Fibroblast of lung (primary cell): Measurements from ENCODE around the gene OLR1. TPM values are rescaled to one million over a fixed set of nuclear protein-coding genes. Genes with fewer than 3 reads are reported as not detected.

Experiments
- DNase-seq, 2 donors: peaks; one replicate each; pipeline versions ENCODE4 v3.0.0 to v3.0.0-alpha.2; 2010; ENCODE audit warnings: low read depth in 2 of 2
- H2AFZ ChIP-seq: 2 replicates; pipeline ENCODE4 v1.5.1; 2012; ENCODE audit warnings: low read length, control low read depth, inconsistent platforms
- H3K27ac ChIP-seq: 2 replicates; pipeline ENCODE4 v1.5.1; 2011; ENCODE audit warnings: low read length, control low read depth; ENCODE audit not compliant: insufficient read depth
- H3K27me3 ChIP-seq: 2 replicates; pipeline ENCODE4 v1.5.1; 2011; ENCODE audit warnings: mild to moderate bottlenecking, low read length; ENCODE audit not compliant: control insufficient read depth, insufficient read depth
- H3K36me3 ChIP-seq: 2 replicates; pipeline ENCODE4 v1.5.1; 2011; ENCODE audit warnings: low read length; ENCODE audit not compliant: control insufficient read depth, insufficient read depth
- H3K4me1 ChIP-seq: 2 replicates; pipeline ENCODE4 v1.5.1; 2011; ENCODE audit warnings: low read length; ENCODE audit not compliant: control insufficient read depth, insufficient read depth; ENCODE audit errors: extremely low read depth
- H3K4me2 ChIP-seq: 2 replicates; pipeline ENCODE4 v1.5.1; 2011; ENCODE audit warnings: low read length, control low read depth; ENCODE audit not compliant: insufficient read depth; ENCODE audit errors: extremely low read depth
- H3K4me3 ChIP-seq, 4 experiments: fragments of 200-600 bp in 1 of 4; sonication (generic) in 1 of 4; replicated peaks in 1 of 4; 2 replicates each; pipeline ENCODE4 v1.5.1; 2011 to 2016; ENCODE audit warnings: low read length in 4 of 4, low read depth in 3 of 4, mild to moderate bottlenecking in 3 of 4, control low read depth in 2 of 4, inconsistent platforms in 1 of 4, mixed read lengths in 1 of 4; ENCODE audit not compliant: insufficient read depth in 1 of 4; ENCODE audit errors: control extremely low read depth in 1 of 4
- H3K79me2 ChIP-seq: 2 replicates; pipeline ENCODE4 v1.5.1; 2012; ENCODE audit warnings: mild to moderate bottlenecking, low read length, inconsistent platforms; ENCODE audit not compliant: control insufficient read depth, insufficient read depth
- H3K9ac ChIP-seq: 2 replicates; pipeline ENCODE4 v1.5.1; 2011; ENCODE audit warnings: mild to moderate bottlenecking, low read length, control low read depth; ENCODE audit not compliant: insufficient read depth
- H3K9me3 ChIP-seq: 2 replicates; pipeline ENCODE4 v1.5.1; 2012; ENCODE audit warnings: low read depth, low read length; ENCODE audit not compliant: control insufficient read depth, insufficient read depth
- H4K20me1 ChIP-seq: 2 replicates; pipeline ENCODE4 v1.5.1; 2011; ENCODE audit warnings: low read length; ENCODE audit not compliant: control insufficient read depth, insufficient read depth; ENCODE audit errors: extremely low read depth
- EZH2 ChIP-seq: IDR thresholded peaks from 2 replicates; pipeline ENCODE4 v1.5.1; 2012; ENCODE audit warnings: low read length, control low read depth, mild to moderate bottlenecking; ENCODE audit errors: missing control alignments
- polyA plus RNA-seq, 2 donors: library from polyadenylated mRNA; depleted of rRNA in 1 of 2; stranded (reverse) in 1 of 2; unstranded in 1 of 2; fragments of >200 nt; gene quantifications; 2 replicates each; pipeline ENCODE4 v1.2.1, GENCODE V29; 2011 to 2012; ENCODE audit warnings: missing spikeins in 1 of 2
- total RNA-seq: library from RNA; depleted of rRNA; stranded (reverse); fragments of >200 nt; gene quantifications from 2 replicates; pipeline ENCODE4 v1.2.1, GENCODE V29; 2014
- TF ChIP-seq, protein P1 (sequence below), 2 donors: IDR thresholded peaks in 1 of 2; conservative IDR thresholded peaks in 1 of 2; 1 replicate in 1 of 2; 2 replicates in 1 of 2; pipeline ENCODE4 v1.5.1; 2011 to 2012; ENCODE audit warnings: low read length in 2 of 2, control low read depth in 1 of 2, inconsistent platforms in 1 of 2, low read depth in 1 of 2, mild to moderate bottlenecking in 1 of 2

The OLR1 gene
- total and polyA plus RNA-seq, 2 donors (not counting 1 experiment from before 2014, with no cell fraction given), result 1.2 to 27.4 TPM

DNA sequence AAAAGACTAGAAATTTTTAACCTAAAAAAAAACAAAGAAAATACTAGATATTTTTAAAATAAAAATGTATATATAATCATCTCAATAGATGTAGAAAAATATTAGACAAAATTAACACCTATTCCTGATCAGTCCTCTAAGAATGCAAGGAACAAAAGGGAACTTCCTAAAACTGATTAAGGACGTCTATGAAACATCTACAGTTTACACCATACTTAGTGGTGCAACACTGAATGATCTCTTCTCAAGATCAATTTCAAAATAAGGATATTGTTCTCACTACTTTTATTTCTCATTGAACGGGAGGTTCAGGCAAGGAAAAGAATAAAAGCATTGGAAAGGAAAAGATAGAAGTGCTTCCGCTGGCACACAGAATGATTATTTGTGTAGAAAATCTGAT lies 16.0 kb downstream of the OLR1 start:
- Histone ChIP-seq H3K4me1 (peaks cover 2% of the 10 kb centered on the region), H3K79me2 (no peaks in the 10 kb centered on the region), H3K4me3 (no peak overlapping the region)

GRCh38 chr12:10154145-10154496 lies 17.8 kb downstream of the OLR1 start:
- DNase-seq, result no peak
- peak overlapping the region; percentile 92 for H2AFZ ChIP-seq
- no peak for TF ChIP-seq EZH2
- TF ChIP-seq, protein P1, sequence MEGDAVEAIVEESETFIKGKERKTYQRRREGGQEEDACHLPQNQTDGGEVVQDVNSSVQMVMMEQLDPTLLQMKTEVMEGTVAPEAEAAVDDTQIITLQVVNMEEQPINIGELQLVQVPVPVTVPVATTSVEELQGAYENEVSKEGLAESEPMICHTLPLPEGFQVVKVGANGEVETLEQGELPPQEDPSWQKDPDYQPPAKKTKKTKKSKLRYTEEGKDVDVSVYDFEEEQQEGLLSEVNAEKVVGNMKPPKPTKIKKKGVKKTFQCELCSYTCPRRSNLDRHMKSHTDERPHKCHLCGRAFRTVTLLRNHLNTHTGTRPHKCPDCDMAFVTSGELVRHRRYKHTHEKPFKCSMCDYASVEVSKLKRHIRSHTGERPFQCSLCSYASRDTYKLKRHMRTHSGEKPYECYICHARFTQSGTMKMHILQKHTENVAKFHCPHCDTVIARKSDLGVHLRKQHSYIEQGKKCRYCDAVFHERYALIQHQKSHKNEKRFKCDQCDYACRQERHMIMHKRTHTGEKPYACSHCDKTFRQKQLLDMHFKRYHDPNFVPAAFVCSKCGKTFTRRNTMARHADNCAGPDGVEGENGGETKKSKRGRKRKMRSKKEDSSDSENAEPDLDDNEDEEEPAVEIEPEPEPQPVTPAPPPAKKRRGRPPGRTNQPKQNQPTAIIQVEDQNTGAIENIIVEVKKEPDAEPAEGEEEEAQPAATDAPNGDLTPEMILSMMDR (conservative IDR thresholded peaks at IDR 0.05 in 1 of 2, IDR thresholded peaks at IDR 0.05 in 1 of 2; ENCODE audit: low read depth in 1 of 2, low read length in 2 of 2), result no peak
- H3K4me2 ChIP-seq, result no peak overlapping the region
- H3K4me1 ChIP-seq, result peaks cover 2% of the 10 kb centered on the region
- no peaks in the 10 kb centered on the region for H3K79me2 ChIP-seq
- no peak overlapping the region for H3K9ac ChIP-seq
- no peaks in the 10 kb centered on the region for H3K36me3 ChIP-seq
- no peaks in the 10 kb centered on the region for H4K20me1 ChIP-seq
- no peaks in the 10 kb centered on the region for H3K27me3 ChIP-seq
- no peaks in the 10 kb centered on the region for H3K9me3 ChIP-seq
- H3K4me3 ChIP-seq, result peak overlapping the region in 1 of 4 experiments; percentile 55
- H3K27ac ChIP-seq, result no peak overlapping the region

More for the DNA sequence above, 16.0 kb downstream of the OLR1 start:
- no peak overlapping the region for H2AFZ ChIP-seq
- no peak for DNase-seq
- no peaks in the 10 kb centered on the region for H3K27me3 ChIP-seq
- no peaks in the 10 kb centered on the region for H4K20me1 ChIP-seq
- H3K36me3 ChIP-seq, result no peaks in the 10 kb centered on the region
- H3K4me2 ChIP-seq, result no peak overlapping the region
- H3K27ac ChIP-seq, result no peak overlapping the region
- no peak overlapping the region for H3K9ac ChIP-seq
- no peaks in the 10 kb centered on the region for H3K9me3 ChIP-seq
- TF ChIP-seq, protein P1 (conservative IDR thresholded peaks at IDR 0.05 in 1 of 2, IDR thresholded peaks at IDR 0.05 in 1 of 2; ENCODE audit: low read depth in 1 of 2, low read length in 2 of 2), result no peak
- no peak for TF ChIP-seq EZH2

DNA sequence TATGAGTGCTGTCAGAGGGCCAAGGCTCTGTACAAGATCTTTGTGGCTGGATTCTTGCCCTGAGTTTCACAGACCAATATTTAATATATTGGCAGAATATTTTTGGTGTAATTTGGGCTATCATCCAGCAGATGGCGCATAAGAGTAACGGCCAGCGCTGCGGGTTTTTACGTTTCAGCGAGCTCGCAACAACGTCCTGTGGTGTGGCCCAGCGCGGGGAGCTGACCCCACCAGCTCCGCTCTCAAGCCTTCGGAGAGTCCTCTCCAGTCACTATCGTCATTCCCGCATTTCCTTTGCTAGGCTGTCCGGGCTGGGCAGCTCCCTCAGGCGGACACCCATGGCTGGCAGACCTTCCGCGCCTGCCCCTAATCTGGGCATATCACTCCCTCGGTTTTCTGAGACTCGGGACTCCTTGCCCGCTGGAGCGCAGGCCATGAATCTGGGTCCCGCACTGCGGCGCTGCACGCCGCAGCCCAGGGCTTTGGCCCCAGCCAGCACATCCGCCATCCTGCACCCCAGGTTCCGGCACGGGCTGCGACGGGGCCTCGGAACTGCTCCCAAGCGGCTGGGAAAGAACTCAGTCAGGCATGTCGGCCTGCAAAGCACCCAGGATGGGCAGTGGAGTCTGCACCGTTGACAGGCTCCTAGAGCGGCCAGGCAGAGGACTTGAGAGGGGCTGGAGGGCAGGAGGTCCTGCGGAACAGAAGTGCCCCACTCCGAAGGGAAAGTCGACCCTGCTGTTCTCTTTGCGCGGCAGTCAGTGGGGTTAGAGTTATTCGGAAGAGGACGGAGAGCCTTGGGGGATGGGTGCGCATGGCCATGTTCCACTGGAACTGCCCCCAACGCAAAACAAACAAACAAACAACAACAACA lies 18.4 kb downstream of the OLR1 start:
- Histone ChIP-seq H3K4me3 (peak overlapping the region; percentile 16 to 55 (median 40)), H3K27me3 (no peaks in the 10 kb centered on the region), H2AFZ (peak overlapping the region; percentile 92), H3K4me1 (peaks cover 2% of the 10 kb centered on the region), H3K9me3 (no peaks in the 10 kb centered on the region), H3K79me2 (no peaks in the 10 kb centered on the region), H4K20me1 (no peaks in the 10 kb centered on the region), H3K4me2 (peak overlapping the region; percentile 94), H3K27ac (peak overlapping the region; percentile 66), H3K9ac (peak overlapping the region; percentile 63), H3K36me3 (no peaks in the 10 kb centered on the region)
- TF ChIP-seq, protein P1 (conservative IDR thresholded peaks at IDR 0.05 in 1 of 2, IDR thresholded peaks at IDR 0.05 in 1 of 2; ENCODE audit: low read depth in 1 of 2, low read length in 2 of 2), result peak; percentile 65 to 70
- TF ChIP-seq EZH2, result no peak
- DNase-seq, result peak; percentile 65 to 81
